Karpas-422 (cell line): ENCODE data around the gene PLCB1. TPM values are rescaled to one million over a fixed set of nuclear protein-coding genes. Genes with fewer than 3 reads are reported as not detected.
"Not testable (repeated sequence)": the region's sequence is repeated elsewhere in the genome, so short reads cannot be mapped to it uniquely, and the experiment has no call there.

Experiments
- DNase-seq: peaks from one replicate; pipeline ENCODE4 v3.0.0-alpha.2; 2015
- H2AFZ ChIP-seq: fragments of 200-600 bp; sonication (generic); 2 replicates; pipeline ENCODE4 v1.6.1; 2014; ENCODE audit warnings: antibody characterized with exemption, low read length, mixed read lengths
- H3K27ac ChIP-seq: fragments of 200-600 bp; sonication (generic); 2 replicates; pipeline ENCODE4 v1.5.1; 2014; ENCODE audit warnings: mild to moderate bottlenecking, low read length, moderate library complexity
- H3K27me3 ChIP-seq: fragments of 200-600 bp; sonication (generic); 2 replicates; pipeline ENCODE4 v1.6.1; 2014; ENCODE audit warnings: low read length, mixed read lengths
- H3K36me3 ChIP-seq: fragments of 200-600 bp; sonication (generic); 2 replicates; pipeline ENCODE4 v1.6.1; 2014; ENCODE audit warnings: low read length, mixed read lengths; ENCODE audit not compliant: insufficient read depth
- H3K4me1 ChIP-seq: fragments of 200-600 bp; sonication (generic); 2 replicates; pipeline ENCODE4 v1.6.1; 2014; ENCODE audit warnings: mild to moderate bottlenecking, low read length, mixed read lengths
- H3K4me2 ChIP-seq: fragments of 200-600 bp; sonication (generic); 2 replicates; pipeline ENCODE4 v1.6.1; 2014; ENCODE audit warnings: low read length, low read depth, mild to moderate bottlenecking; ENCODE audit not compliant: poor library complexity, severe bottlenecking
- H3K4me3 ChIP-seq: fragments of 200-600 bp; sonication (generic); 2 replicates; pipeline ENCODE4 v1.5.1; 2014; ENCODE audit warnings: mild to moderate bottlenecking, antibody characterized with exemption, low read length, mixed read lengths
- H3K79me2 ChIP-seq: fragments of 200-600 bp; sonication (generic); 2 replicates; pipeline ENCODE4 v1.6.1; 2014; ENCODE audit warnings: mild to moderate bottlenecking, low read length, mixed read lengths
- H3K9ac ChIP-seq: fragments of 200-600 bp; sonication (generic); 2 replicates; pipeline ENCODE4 v1.6.0; 2014; ENCODE audit warnings: low read length
- H3K9me2 ChIP-seq: fragments of 200-600 bp; sonication (generic), shearing (Covaris generic); replicated peaks from 2 replicates; pipeline ENCODE4 v1.6.0; 2014; ENCODE audit warnings: mild to moderate bottlenecking, low read length, moderate library complexity; ENCODE audit not compliant: insufficient read depth
- H3K9me3 ChIP-seq: fragments of 300-700, 200-600 bp; sonication (generic); 2 replicates; pipeline ENCODE4 v1.6.1; 2014; ENCODE audit warnings: low read length, mixed read lengths
- H4K20me1 ChIP-seq: fragments of 200-600 bp; sonication (generic); 2 replicates; pipeline ENCODE4 v1.6.1; 2014; ENCODE audit warnings: mild to moderate bottlenecking, antibody characterized with exemption, low read length, low read depth; ENCODE audit not compliant: insufficient read depth
- total RNA-seq: library from RNA; depleted of rRNA; stranded (reverse); fragments of >200 nt; shearing (Covaris generic); gene quantifications from 2 replicates; pipeline ENCODE4 v1.2.3, GENCODE V29; 2014; ENCODE audit warnings: low replicate concordance

The PLCB1 gene
- total RNA-seq, 1 experiment from 2014 or later: 0.82 TPM

GRCh38 chr20:8842525-8842924 lies 710.5 kb downstream of the PLCB1 start:
- H3K4me2 ChIP-seq: no peak overlapping the region
- H3K27ac ChIP-seq: no peak overlapping the region
- H3K79me2 ChIP-seq: no peaks in the 10 kb centered on the region
- no peaks in the 10 kb centered on the region; the same call in 1 of the 2 replicates for H3K9me3 ChIP-seq
- H3K36me3 ChIP-seq: no peaks in the 10 kb centered on the region
- no peaks in the 10 kb centered on the region for H3K4me1 ChIP-seq
- H3K9ac ChIP-seq: no peak overlapping the region
- no peak overlapping the region for H2AFZ ChIP-seq
- DNase-seq: no peak
- H3K9me2 ChIP-seq: no peaks in the 10 kb centered on the region
- no peaks in the 10 kb centered on the region for H4K20me1 ChIP-seq
- no peaks in the 10 kb centered on the region for H3K27me3 ChIP-seq
- no peak overlapping the region for H3K4me3 ChIP-seq

- H3K4me1 ChIP-seq: no peaks in the 10 kb centered on the region
- H3K4me2 ChIP-seq: no peak overlapping the region
- no peaks in the 10 kb centered on the region for H4K20me1 ChIP-seq
- H3K36me3 ChIP-seq: no peaks in the 10 kb centered on the region
- H3K4me3 ChIP-seq: no peak overlapping the region
- no peaks in the 10 kb centered on the region for H3K9me2 ChIP-seq
- H3K27ac ChIP-seq: no peak overlapping the region
- H3K9ac ChIP-seq: no peak overlapping the region
- H2AFZ ChIP-seq: no peak overlapping the region
- H3K9me3 ChIP-seq: no peaks in the 10 kb centered on the region; the same call in 1 of the 2 replicates
- no peaks in the 10 kb centered on the region for H3K79me2 ChIP-seq
- no peaks in the 10 kb centered on the region for H3K27me3 ChIP-seq
- DNase-seq: no peak
Observed at GRCh38 chr20:8844179-8844578, 712.1 kb downstream of the PLCB1 start.

GRCh38 chr20:8849990-8850389 lies 717.9 kb downstream of the PLCB1 start:
- no peak for DNase-seq
- H2AFZ ChIP-seq: no peak overlapping the region
- no peaks in the 10 kb centered on the region for H3K36me3 ChIP-seq
- H3K27me3 ChIP-seq: no peaks in the 10 kb centered on the region
- no peaks in the 10 kb centered on the region for H3K9me3 ChIP-seq
- no peaks in the 10 kb centered on the region for H3K9me2 ChIP-seq
- no peaks in the 10 kb centered on the region for H4K20me1 ChIP-seq
- no peak overlapping the region for H3K9ac ChIP-seq
- no peak overlapping the region for H3K4me2 ChIP-seq
- H3K27ac ChIP-seq: no peak overlapping the region
- no peaks in the 10 kb centered on the region for H3K79me2 ChIP-seq
- no peak overlapping the region for H3K4me3 ChIP-seq
- no peaks in the 10 kb centered on the region for H3K4me1 ChIP-seq

- Histone ChIP-seq H3K27me3 (no peaks in the 10 kb centered on the region), H3K9ac (no peak overlapping the region), H3K36me3 (no peaks in the 10 kb centered on the region), H2AFZ (no peak overlapping the region), H3K4me1 (no peaks in the 10 kb centered on the region), H3K4me3 (no peak overlapping the region), H3K27ac (no peak overlapping the region), H3K4me2 (no peak overlapping the region), H4K20me1 (no peaks in the 10 kb centered on the region), H3K9me2 (no peaks in the 10 kb centered on the region), H3K79me2 (no peaks in the 10 kb centered on the region), H3K9me3 (no peaks in the 10 kb centered on the region)
- DNase-seq: no peak
Observed at GRCh38 chr20:8851446-8851845, 719.4 kb downstream of the PLCB1 start.

GRCh38 chr20:8851919-8852318 lies 719.9 kb downstream of the PLCB1 start:
- H3K9me3 ChIP-seq, H3K27ac ChIP-seq, H3K9me2 ChIP-seq, DNase-seq, H3K4me2 ChIP-seq, H3K36me3 ChIP-seq, H3K9ac ChIP-seq, H2AFZ ChIP-seq, H3K27me3 ChIP-seq, H4K20me1 ChIP-seq, H3K79me2 ChIP-seq, H3K4me3 ChIP-seq, H3K4me1 ChIP-seq: not testable (repeated sequence)

GRCh38 chr20:8853211-8853610 lies 721.1 kb downstream of the PLCB1 start:
- H3K27ac ChIP-seq, H3K27me3 ChIP-seq, H3K4me1 ChIP-seq, H3K4me2 ChIP-seq, H3K4me3 ChIP-seq, H3K9ac ChIP-seq, H3K36me3 ChIP-seq, H3K79me2 ChIP-seq, DNase-seq, H3K9me3 ChIP-seq, H3K9me2 ChIP-seq, H4K20me1 ChIP-seq, H2AFZ ChIP-seq: not testable (repeated sequence)

- Histone ChIP-seq H3K79me2 (no peaks in the 10 kb centered on the region), H3K9ac (no peak overlapping the region), H3K9me2 (no peaks in the 10 kb centered on the region), H3K27me3 (no peaks in the 10 kb centered on the region), H3K4me3 (no peak overlapping the region), H3K36me3 (no peaks in the 10 kb centered on the region), H3K4me2 (no peak overlapping the region), H3K4me1 (no peaks in the 10 kb centered on the region), H3K27ac (no peak overlapping the region), H2AFZ (no peak overlapping the region), H3K9me3 (no peaks in the 10 kb centered on the region), H4K20me1 (no peaks in the 10 kb centered on the region)
- peak; percentile 78 for DNase-seq
Observed at GRCh38 chr20:8853805-8854338, 721.8 kb downstream of the PLCB1 start.

- no peak overlapping the region for H3K9ac ChIP-seq
- no peaks in the 10 kb centered on the region for H3K36me3 ChIP-seq
- H3K4me1 ChIP-seq: no peaks in the 10 kb centered on the region
- H3K9me2 ChIP-seq: no peaks in the 10 kb centered on the region
- H3K27ac ChIP-seq: no peak overlapping the region
- H3K27me3 ChIP-seq: no peaks in the 10 kb centered on the region
- no peak overlapping the region for H3K4me2 ChIP-seq
- no peak for DNase-seq
- H2AFZ ChIP-seq: no peak overlapping the region
- H4K20me1 ChIP-seq: no peaks in the 10 kb centered on the region
- H3K79me2 ChIP-seq: no peaks in the 10 kb centered on the region
- H3K9me3 ChIP-seq: no peaks in the 10 kb centered on the region
- H3K4me3 ChIP-seq: no peak overlapping the region
Observed at GRCh38 chr20:8854571-8854970, 722.5 kb downstream of the PLCB1 start.

- Histone ChIP-seq H3K36me3 (no peaks in the 10 kb centered on the region), H3K27ac (no peak overlapping the region), H3K4me1 (no peaks in the 10 kb centered on the region), H3K9me3 (no peaks in the 10 kb centered on the region), H3K9ac (no peak overlapping the region), H4K20me1 (no peaks in the 10 kb centered on the region), H3K27me3 (no peaks in the 10 kb centered on the region), H2AFZ (no peak overlapping the region), H3K4me3 (no peak overlapping the region), H3K4me2 (no peak overlapping the region), H3K9me2 (no peaks in the 10 kb centered on the region), H3K79me2 (no peaks in the 10 kb centered on the region)
- DNase-seq: no peak
Observed at GRCh38 chr20:8855315-8855714, 723.2 kb downstream of the PLCB1 start.
